Left ventricle myocardium inferior (tissue), 1 donor: Measurements from ENCODE around the gene SBF2. TPM values are rescaled to one million over a fixed set of nuclear protein-coding genes. Genes with fewer than 3 reads are reported as not detected.

ENCODE experiments used
- DNase-seq: peaks from one replicate; pipeline ENCODE4 v3.0.0-alpha.2; 2020
- H3K27ac ChIP-seq: fragments of 200-600 bp; replicated peaks from 2 replicates; pipeline ENCODE4 v1.8.0; 2021
- H3K27me3 ChIP-seq: fragments of 200-600 bp; 2 replicates; pipeline ENCODE4 v1.8.0; 2021; ENCODE audit warnings: low read depth
- H3K36me3 ChIP-seq: fragments of 200-600 bp; 2 replicates; pipeline ENCODE4 v1.8.0; 2021
- H3K4me1 ChIP-seq: fragments of 200-600 bp; 2 replicates; pipeline ENCODE4 v1.8.0; 2021
- H3K4me3 ChIP-seq: fragments of 200-600 bp; 2 replicates; pipeline ENCODE4 v1.8.0; 2021; ENCODE audit warnings: mild to moderate bottlenecking, moderate library complexity
- H3K9me3 ChIP-seq: fragments of 200-600 bp; replicated peaks from 2 replicates; pipeline ENCODE4 v1.8.0; 2021
- CTCF ChIP-seq: fragments of 200-600 bp; IDR thresholded peaks from 2 replicates; pipeline ENCODE4 v1.8.0; 2021; ENCODE audit warnings: antibody characterized with exemption, mild to moderate bottlenecking, borderline replicate concordance
- intact Hi-C: fragments of 100-400 bp; cut with micrococcal nuclease; formaldehyde crosslinking; loops from one replicate; pipeline ENCODE4 v1.11.0; 2022
- total RNA-seq: library from RNA; stranded (reverse); fragmentation: NEBNext Ultra II Directional; extraction: Animal tissue kit (Norgen Biotek cat#: 25700); gene quantifications from one replicate; pipeline ENCODE4 v1.2.1, GENCODE V29; 2021
- donor health status: DM: no; HTN: yes; CAD: no; lungs with severe emphysema.

The SBF2 gene
- total RNA-seq, 1 donor from 2014 or later = 17.8 TPM

- Histone ChIP-seq H3K27me3 (no peaks in the 10 kb centered on the region), H3K4me1 (peaks cover 70% of the 10 kb centered on the region), H3K4me3 (peak overlapping the region; percentile 77), H3K27ac (peak overlapping the region; percentile 96), H3K9me3 (no peaks in the 10 kb centered on the region), H3K36me3 (no peaks in the 10 kb centered on the region)
- TF ChIP-seq CTCF = no peak
- intact Hi-C loops = loop anchor here (5.0 kb wide), 1 partner anchor 213 kb away; no protein-coding TSS in a partner anchor
- peak; percentile 83 for DNase-seq
Measured at GRCh38 chr11:9759519-9760192, 534.4 kb downstream of the SBF2 start.

GRCh38 chr11:9758637-9759518 is 535.1 kb downstream of the SBF2 start:
- no peaks in the 10 kb centered on the region for H3K9me3 ChIP-seq
- H3K4me1 ChIP-seq = peaks cover 70% of the 10 kb centered on the region
- H3K27ac ChIP-seq = peak overlapping the region; percentile 96
- intact Hi-C loops = no loop called here
- peak; percentile 7 for TF ChIP-seq CTCF
- no peaks in the 10 kb centered on the region for H3K36me3 ChIP-seq
- DNase-seq = peak; percentile 90
- H3K4me3 ChIP-seq = peak overlapping the region; percentile 77
- H3K27me3 ChIP-seq = no peaks in the 10 kb centered on the region

DNA sequence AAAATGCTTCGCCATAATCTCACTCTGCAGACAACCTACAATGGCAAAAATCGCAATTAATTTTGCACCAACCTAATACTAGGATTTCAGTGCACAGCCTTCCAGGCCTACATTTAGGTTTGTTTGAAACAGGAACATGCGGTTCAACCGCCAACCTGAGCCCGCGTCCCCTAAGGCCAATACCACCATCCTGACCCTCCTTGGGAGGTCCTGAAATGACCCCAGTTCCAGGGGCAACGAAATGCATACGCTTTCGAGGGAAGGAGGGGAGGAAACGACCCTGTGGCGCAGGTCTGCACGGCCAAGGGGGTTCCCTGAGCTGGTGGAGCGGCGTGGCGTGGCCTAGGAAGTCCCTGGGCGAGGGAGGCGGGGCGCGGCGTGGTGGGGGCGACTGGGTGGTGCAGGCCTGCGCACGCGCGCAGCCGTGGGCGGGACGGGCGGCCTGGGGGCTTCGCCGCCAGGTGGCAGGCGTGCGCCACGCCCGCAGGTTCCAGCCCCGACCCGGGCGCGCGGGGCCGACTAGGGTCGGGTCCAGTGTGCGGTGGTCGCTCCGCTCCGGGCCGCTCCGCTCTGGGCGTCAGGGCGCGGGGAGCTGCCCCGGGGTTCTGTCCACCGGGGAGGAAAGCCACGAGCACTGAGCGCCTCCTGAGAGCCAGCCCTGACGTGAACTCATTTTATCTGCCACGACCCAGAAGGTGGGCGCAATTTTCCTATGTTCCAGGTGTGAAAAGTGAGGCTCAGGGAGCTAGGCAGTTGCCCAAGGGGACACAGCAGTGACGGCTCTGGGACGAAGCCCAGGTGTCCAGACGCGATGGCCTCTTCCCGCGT is 536.0 kb downstream of the SBF2 start:
- peak; percentile 90 for DNase-seq
- TF ChIP-seq CTCF = peak; percentile 92
- no peaks in the 10 kb centered on the region for H3K9me3 ChIP-seq
- peak overlapping the region; percentile 77 for H3K4me3 ChIP-seq
- peak overlapping the region; percentile 96 for H3K27ac ChIP-seq
- intact Hi-C loops = no loop called here
- no peaks in the 10 kb centered on the region for H3K27me3 ChIP-seq
- no peaks in the 10 kb centered on the region for H3K36me3 ChIP-seq
- peaks cover 74% of the 10 kb centered on the region for H3K4me1 ChIP-seq

DNA sequence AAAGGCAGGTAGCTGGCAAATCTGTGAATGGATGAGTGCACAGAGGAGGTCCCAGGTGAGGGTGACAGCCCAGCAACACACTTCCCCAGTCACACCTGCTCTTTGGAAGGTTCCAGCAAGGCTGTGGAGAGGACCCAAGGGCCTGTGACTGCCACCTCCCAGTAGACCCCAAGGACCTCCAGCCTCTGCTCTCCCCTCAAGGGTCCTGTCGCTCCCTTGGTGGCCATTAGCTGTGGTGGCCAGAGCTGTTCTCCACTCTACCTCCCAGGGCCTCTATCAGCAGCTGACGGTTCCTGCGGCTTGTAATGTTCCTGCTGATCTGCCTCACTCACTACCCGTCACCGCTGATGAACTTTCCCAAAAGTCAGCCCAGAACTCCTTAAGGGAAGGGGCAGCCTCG is 537.1 kb downstream of the SBF2 start:
- Histone ChIP-seq H3K36me3 (no peaks in the 10 kb centered on the region), H3K27ac (peak overlapping the region; percentile 96), H3K4me3 (no peak overlapping the region), H3K4me1 (peaks cover 77% of the 10 kb centered on the region), H3K27me3 (no peaks in the 10 kb centered on the region), H3K9me3 (no peaks in the 10 kb centered on the region)
- intact Hi-C loops = no loop called here
- DNase-seq = no peak
- TF ChIP-seq CTCF = no peak

- TF ChIP-seq CTCF = no peak
- Histone ChIP-seq H3K4me1 (peaks cover 81% of the 10 kb centered on the region), H3K9me3 (no peaks in the 10 kb centered on the region), H3K4me3 (no peak overlapping the region), H3K27ac (no peak overlapping the region), H3K27me3 (no peaks in the 10 kb centered on the region), H3K36me3 (peaks cover under 1% of the 10 kb centered on the region)
- intact Hi-C loops = no loop called here
- DNase-seq = no peak
Measured at GRCh38 chr11:9756461-9756860, 537.6 kb downstream of the SBF2 start.
